ENCODE measurements around the gene TMCC2.

DNA sequence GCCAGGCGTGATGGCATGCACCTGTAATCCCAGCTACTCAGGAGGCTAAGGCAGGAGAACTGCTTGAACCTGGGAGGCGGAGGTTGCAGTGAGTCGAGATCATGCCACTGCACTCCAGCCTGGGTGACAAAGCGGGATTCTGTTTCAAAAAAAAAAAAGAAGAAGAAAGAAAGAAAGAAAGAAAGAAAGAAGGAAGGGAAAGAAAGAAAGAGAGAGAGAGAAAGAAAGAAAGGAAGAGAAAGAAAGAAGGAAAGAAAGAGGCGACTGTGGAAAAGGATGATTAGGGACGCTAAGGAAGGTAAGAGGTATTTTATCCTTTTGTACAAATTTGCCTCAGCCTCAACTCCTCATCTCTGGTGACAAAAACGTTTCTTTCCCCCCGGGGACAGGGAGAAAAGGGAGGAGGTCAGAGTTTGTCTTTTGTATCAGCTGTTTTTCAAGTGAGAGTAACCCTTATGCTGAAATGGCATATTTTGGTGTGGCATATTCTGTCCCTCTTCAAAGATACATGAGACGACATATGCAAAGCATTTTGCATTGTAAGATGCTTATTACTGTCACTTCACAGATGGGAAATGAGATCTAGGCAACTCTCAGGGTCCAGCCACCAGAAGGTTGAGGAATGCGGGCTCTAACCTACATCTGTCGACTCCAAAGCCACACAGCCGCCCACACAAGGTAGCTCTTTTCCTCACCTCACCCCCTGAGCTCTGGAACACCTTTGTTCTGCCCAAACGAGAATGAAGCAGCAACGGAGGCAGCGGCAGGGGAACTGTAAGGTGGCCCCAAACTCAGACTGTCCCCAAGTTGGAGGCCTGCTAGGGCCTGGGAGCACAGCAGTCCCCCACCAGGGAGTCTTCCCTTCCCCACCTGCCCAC, 55.8 kb downstream of the TMCC2 start:
- TF ChIP-seq, protein P1, sequence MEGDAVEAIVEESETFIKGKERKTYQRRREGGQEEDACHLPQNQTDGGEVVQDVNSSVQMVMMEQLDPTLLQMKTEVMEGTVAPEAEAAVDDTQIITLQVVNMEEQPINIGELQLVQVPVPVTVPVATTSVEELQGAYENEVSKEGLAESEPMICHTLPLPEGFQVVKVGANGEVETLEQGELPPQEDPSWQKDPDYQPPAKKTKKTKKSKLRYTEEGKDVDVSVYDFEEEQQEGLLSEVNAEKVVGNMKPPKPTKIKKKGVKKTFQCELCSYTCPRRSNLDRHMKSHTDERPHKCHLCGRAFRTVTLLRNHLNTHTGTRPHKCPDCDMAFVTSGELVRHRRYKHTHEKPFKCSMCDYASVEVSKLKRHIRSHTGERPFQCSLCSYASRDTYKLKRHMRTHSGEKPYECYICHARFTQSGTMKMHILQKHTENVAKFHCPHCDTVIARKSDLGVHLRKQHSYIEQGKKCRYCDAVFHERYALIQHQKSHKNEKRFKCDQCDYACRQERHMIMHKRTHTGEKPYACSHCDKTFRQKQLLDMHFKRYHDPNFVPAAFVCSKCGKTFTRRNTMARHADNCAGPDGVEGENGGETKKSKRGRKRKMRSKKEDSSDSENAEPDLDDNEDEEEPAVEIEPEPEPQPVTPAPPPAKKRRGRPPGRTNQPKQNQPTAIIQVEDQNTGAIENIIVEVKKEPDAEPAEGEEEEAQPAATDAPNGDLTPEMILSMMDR (IDR thresholded peaks at IDR 0.05), result no peak
- no peak for TF ChIP-seq POLR2A (IDR thresholded peaks at IDR 0.05)

Data from testis (tissue), 2 donors.